ENCODE measurements around the gene SLIT3.

Gene SLIT3

DNA sequence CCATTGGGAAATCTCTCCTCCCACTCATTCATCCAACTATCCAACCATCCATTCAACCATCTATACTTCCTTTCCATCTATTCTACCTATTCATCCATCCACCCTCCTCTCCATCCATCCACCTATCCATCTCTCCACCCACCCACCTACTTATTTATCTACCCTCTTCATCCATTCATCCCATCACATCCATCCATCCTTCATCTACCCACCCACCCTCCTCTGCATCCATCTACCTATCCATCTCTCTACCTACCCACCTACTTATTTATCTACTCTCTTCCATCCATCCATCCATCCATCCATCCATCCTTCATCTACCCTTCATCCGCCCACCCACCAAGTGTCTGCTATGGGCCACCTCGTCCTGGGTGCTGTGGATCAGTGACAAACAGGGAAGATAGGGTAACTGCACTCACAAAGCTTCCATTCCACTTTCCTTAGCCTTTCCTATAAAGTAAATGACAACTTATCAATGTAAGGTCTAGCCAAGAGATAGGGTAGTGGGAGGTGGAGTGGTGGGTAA lies 625.0 kb downstream of the SLIT3 start:
- no peak for DNase-seq

- no peak for DNase-seq
Observed at GRCh38 chr5:168674893-168675482, 626.0 kb downstream of the SLIT3 start.

GRCh38 chr5:168672888-168673287 lies 628.1 kb downstream of the SLIT3 start:
- DNase-seq, result no peak

DNA sequence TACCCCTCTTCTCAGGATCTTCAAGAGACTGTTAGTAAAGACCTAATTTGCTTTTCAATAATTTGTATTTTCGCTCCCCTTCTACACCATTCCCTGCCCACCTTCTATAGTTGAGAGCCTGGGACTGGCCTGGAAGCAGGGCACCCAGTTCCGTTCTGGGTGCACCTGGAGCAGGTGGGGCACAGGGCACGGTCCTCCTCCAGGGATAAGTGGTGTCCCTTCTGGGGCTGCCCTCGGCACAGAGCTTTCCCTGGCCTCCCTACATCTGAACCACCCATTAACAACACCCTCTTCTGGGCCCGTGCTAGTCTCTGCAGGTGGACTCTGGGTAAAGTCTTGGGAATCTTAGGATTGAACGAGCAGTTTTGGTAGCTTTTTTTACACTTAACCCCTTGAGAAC lies 628.9 kb downstream of the SLIT3 start:
- no peak for DNase-seq

DNA sequence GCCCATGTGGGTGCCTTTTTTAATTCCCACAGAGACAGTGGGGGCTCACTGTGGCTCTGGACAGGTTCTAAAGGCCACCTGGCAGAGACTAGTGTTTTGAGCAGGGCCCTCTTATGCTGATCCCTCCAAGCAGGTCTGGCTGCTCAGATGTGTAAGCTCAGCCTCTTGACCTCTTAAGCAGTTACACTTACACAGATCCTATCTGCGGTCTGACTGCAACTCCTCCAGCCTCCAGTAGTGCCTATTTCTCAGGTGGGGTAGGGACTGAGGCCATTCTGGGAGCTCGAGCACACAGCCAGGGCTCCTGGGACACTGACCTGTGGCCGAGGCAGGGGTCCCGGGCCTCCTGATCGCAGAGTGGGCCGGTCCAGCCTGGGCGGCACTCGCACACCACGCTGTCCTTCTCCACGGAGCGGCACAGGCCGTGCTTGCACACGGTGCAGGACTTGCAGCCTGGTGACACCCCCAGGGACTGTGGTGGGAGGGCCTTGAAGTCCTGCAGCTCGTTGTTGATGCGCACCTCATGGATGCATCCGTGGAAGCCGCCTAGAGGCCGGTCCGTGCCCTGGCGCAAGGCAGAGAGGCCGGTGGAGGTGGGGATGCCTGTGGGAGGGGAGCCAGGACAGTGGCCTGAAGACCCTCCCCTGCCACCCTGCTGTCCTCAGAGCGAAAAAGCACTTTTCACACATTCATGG lies 629.9 kb downstream of the SLIT3 start:
- no peak for DNase-seq

DNA sequence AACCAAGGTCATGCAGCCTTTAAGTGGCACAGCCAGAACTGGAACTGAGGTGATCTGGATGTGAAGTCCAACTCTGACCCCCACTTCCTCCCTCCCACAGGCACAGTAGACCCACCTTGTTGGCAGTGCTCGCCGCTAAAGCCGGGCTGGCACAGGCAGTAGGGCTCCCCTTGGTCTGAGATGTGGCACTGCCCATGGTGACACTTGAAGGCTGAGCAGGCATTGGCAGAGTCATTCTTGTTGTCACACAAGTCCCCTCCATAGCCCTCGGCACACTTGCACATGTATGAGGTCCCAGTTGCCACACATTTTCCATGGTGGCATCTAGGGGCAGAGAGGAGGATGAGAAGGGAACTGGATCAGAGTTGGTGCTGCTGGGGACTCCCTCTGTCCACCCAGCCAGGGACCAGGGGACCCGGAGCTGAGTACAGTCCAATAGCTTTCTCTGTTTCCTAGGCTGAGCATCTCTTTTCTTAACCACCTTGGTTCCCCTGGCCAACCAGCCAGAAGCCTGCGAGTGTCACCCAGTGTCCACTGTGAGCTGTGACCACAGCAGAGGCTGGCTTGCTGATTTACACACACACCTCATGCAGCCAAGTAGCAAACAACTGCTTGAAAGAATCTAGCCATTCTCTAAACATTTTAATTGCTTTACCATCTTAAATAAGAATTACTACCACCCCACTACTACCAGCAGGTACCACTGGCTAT lies 631.1 kb downstream of the SLIT3 start:
- no peak for DNase-seq

- DNase-seq, result no peak
Observed at GRCh38 chr5:168669156-168669555, 631.8 kb downstream of the SLIT3 start.

- DNase-seq, result no peak
Observed at GRCh38 chr5:168668078-168668477, 632.9 kb downstream of the SLIT3 start.

- DNase-seq, result no peak
Observed at GRCh38 chr5:168667301-168667840, 633.6 kb downstream of the SLIT3 start.

- DNase-seq, result no peak
Observed at GRCh38 chr5:168666356-168666755, 634.6 kb downstream of the SLIT3 start.

DNA sequence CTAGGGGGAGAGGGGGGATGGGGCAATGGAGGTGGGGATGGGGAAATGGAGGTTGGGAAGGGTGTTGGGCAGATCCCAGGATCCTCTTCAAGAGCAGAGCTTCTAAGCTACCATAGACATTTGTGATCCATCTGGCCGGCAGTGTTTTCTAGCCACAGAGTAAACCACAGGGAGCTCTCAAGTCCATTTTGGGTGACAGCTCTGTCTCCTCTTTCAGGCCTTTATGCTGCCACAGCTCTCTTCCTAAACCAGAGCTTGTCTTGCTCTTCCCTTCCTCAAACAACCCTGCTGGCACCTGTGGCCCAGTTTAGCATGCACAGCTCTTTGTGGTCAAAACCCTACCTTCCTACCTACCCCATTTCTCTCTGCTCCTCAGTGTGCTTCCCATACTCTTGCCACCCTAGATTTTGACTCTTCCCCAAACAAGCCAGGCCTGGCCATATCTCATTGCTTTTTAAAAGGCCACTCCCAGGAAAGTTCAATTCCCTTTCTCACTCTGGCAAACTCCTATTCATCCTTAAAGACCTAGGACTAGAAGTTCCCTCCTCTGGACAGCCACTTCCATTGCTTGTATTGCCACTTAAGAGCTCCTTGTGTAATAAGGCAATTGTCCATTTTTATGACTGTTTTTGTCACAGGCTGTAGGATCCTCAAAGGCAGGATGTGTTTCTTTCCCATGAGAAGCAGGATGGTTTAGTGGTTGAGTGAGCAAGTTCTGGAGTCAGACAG lies 637.5 kb downstream of the SLIT3 start:
- no peak for DNase-seq

- DNase-seq, result no peak
Observed at GRCh38 chr5:168661593-168662485, 639.1 kb downstream of the SLIT3 start.

GRCh38 chr5:168660691-168661090 lies 640.2 kb downstream of the SLIT3 start:
- no peak for DNase-seq

DNA sequence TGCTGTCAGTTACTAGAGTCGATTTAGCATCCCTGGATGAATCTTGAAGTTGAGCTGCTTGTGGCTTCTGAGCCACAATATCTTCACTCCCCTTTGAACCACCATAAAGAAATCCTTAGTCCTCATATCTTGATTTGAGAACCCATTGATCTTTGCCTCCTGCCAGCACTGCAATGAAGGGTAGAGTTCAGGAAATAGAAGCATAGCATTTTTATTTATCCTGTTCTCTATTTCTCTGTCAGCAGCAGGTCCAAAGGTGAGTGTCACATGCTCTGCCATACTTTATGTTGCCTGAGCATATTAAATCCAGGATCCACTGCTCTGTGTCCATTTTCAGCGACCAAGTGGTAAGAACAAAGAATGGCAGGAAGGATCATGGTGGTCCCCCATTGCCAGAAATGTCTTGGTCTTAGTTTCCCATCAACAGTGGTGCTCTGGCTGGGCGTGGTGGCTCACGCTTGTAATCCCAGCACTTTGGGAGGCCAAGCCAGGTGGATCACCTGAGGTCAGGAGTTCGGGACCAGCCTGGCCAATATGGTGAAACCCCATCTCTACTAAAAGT lies 641.6 kb downstream of the SLIT3 start:
- no peak for DNase-seq

- DNase-seq, result no peak
Observed at GRCh38 chr5:168658394-168658793, 642.5 kb downstream of the SLIT3 start.

DNA sequence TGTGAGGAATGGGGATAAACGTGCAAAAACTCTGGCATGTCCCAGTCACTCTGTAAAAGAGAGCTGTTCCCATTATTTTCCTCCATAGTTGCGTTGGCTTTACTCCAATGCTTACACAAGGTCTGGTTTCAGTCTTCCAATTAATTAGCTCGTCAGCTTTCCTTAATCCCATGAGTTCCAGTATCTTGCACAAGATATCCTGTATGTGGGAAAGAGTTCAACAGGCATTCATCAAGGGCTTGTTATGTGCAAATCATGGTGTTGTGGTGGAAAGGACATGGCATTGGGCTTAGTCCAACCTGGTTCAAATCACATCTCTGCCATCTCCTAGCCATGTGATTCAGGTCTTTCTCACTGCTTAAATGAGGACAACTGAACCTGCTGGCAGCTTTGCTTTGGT lies 644.3 kb downstream of the SLIT3 start:
- DNase-seq, result no peak

GRCh38 chr5:168655316-168655715 lies 645.6 kb downstream of the SLIT3 start:
- DNase-seq, result no peak

DNA sequence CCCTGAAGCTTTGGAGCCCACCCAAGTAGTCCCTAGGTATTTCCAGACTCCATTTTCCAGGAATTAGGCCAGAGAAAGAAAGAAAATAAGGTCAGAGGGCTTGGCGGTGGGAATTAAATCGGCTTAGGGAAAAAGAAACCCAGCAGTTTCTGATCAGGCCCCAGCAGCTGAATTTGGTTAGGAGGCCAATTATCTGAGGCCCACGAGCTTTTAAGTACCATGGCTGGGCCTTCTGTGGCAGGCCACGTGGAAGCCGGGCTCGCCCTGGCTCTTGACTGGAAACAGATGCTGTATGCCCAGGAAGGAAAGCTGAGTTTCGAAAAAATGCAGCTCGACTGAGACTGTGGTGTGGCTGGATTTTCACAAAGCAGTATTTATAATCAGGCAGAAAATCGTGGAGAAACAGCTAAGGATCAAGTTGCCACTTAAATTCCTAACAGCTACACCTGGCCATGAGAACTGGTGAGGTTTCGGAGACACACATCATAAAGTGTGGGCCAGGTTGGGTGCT lies 646.7 kb downstream of the SLIT3 start:
- DNase-seq, result no peak

GRCh38 chr5:168653626-168654025 lies 647.3 kb downstream of the SLIT3 start:
- no peak for DNase-seq

DNA sequence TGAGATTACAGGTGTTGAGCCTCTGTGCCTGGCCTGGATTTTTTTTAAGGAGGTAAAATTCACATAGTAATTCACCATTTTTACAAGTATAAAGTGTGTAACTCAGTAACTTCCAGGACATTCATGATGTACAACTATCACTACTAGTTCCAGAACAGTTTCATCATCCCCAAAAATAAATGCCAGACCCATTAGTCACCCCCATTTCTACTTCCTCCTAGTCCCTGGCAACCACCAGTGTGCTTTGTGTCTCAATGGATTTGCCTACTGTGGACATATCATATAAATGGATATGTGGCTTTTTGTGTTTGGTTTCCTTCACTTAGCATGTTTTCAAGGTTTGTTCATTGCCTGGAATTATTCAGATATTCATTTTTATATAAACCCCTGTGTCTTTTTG lies 649.3 kb downstream of the SLIT3 start:
- DNase-seq, result no peak

DNA sequence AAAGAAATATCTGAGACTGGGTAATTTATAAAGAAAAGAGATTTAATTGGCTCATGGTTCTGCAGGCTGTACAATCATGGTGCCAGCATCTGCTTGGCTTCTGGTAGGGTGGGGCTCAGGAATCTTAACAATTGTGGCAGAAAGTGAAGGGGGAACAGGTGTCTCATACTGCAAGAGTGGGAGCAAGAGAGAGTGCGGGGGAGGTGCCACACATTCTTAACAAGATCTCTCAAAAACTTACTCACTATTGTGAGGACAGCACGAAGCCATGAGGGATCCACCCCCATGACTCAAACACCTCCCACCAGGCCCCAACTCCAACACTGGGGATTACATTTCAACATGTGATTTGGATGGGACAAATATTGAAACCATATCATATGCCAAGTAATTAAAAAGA lies 651.6 kb downstream of the SLIT3 start:
- no peak for DNase-seq

Measured in activated CD4-positive, alpha-beta T cell treated with anti-CD3 and anti-CD28 coated beads for 4 hours (primary cell).